AG04450 (cell line): ENCODE measurements around the gene TNFRSF17. TPM values are rescaled to one million over a fixed set of nuclear protein-coding genes. Genes with fewer than 3 reads are reported as not detected.

Experiments used
- CTCF ChIA-PET: fragments of 300-600, 350-600 bp; formaldehyde crosslinking; extraction: SDS; loops from one replicate; lab custom pipeline; 2022; ENCODE audit warnings: antibody characterized with exemption, inconsistent platforms; lab: Charles Lee
- POLR2A ChIA-PET: fragments of 350-600 bp; formaldehyde crosslinking; extraction: SDS; loops from one replicate; lab custom pipeline; 2021; ENCODE audit warnings: antibody characterized with exemption, inconsistent platforms; lab: Yijun Ruan, JAX
- DNase-seq: peaks from one replicate; pipeline ENCODE4 v3.0.0-alpha.2; 2011; ENCODE audit warnings: low read depth, low spot score
- H3K27ac ChIP-seq: one replicate; pipeline ENCODE4 v1.5.1; 2012; ENCODE audit warnings: low read depth, low read length, control low read depth
- H3K27me3 ChIP-seq: one replicate; pipeline ENCODE4 v1.6.0; 2012; ENCODE audit warnings: low read length; ENCODE audit not compliant: control insufficient read depth, insufficient read depth
- H3K4me3 ChIP-seq: 2 replicates; pipeline ENCODE4 v1.5.1; 2011; ENCODE audit warnings: mild to moderate bottlenecking, low read depth, low read length, control low read depth
- H3K9me3 ChIP-seq: 2 replicates; pipeline ENCODE4 v1.5.1; 2012; ENCODE audit warnings: low read length; ENCODE audit not compliant: control insufficient read depth, insufficient read depth
- CTCF ChIP-seq: IDR thresholded peaks from 2 replicates; pipeline ENCODE4 v1.5.1; 2011; ENCODE audit warnings: low read depth, low read length, control low read depth, inconsistent platforms
- polyA plus RNA-seq: library from polyadenylated mRNA; depleted of rRNA; stranded (reverse); fragments of >200 nt; gene quantifications from 2 replicates; pipeline ENCODE4 v1.2.3, GENCODE V29; 2011; rRNA removed
- small RNA-seq: library from RNA; depleted of rRNA; stranded (forward); fragments of <200 nt; gene quantifications from one replicate; pipeline ENCODE3, GENCODE V24; 2012; ENCODE audit warnings: low read depth; ENCODE audit not compliant: insufficient read length

The TNFRSF17 gene
- polyA plus RNA-seq, 1 experiment: not detected

GRCh38 chr16:12016291-12016947 lies 51.4 kb downstream of the TNFRSF17 start:
- no peak for TF ChIP-seq CTCF
- H3K27me3 ChIP-seq: no peaks in the 10 kb centered on the region
- H3K27ac ChIP-seq: peak overlapping the region; percentile 21
- CTCF ChIA-PET: no interaction called here
- POLR2A ChIA-PET: no interaction called here
- no peaks in the 10 kb centered on the region for H3K9me3 ChIP-seq
- no peak for DNase-seq
- no peak overlapping the region for H3K4me3 ChIP-seq

- Histone ChIP-seq H3K4me3 (no peak overlapping the region), H3K27me3 (no peaks in the 10 kb centered on the region), H3K27ac (peak overlapping the region; percentile 68), H3K9me3 (no peaks in the 10 kb centered on the region)
- ChIA-PET CTCF (no interaction called here), POLR2A (no interaction called here)
- no peak for TF ChIP-seq CTCF
- peak; percentile 26 for DNase-seq
These were observed 52.5 kb downstream of the TNFRSF17 start for GRCh38 chr16:12017558-12017957.

Small RNAs within 50 kb of the gene (small RNA-seq; reads per million reads assigned to genes)
- gene AC007216.5 (not detected), gene UBL5P4 (not detected)

Other genes starting within 250 kb of the TNFRSF17 start
- 35.8 and 37.7 TPM in 2 replicates for gene TXNDC11, start 222.4 kb upstream of the TNFRSF17 start, polyA plus RNA-seq
- 66.9 and 72.6 TPM in 2 replicates for gene ZC3H7A, start 168.0 kb upstream of the TNFRSF17 start, polyA plus RNA-seq
- 106 and 169 TPM in 2 replicates for gene RSL1D1, start 113.7 kb upstream of the TNFRSF17 start, polyA plus RNA-seq
- gene GSPT1, start 49.3 kb upstream of the TNFRSF17 start, polyA plus RNA-seq: 106 and 139 TPM in 2 replicates
- gene NPIPB2, start 23.2 kb upstream of the TNFRSF17 start, polyA plus RNA-seq: 5.2 and 5.8 TPM in 2 replicates
- 11.6 and 13.5 TPM in 2 replicates for gene SNX29, start 11.5 kb downstream of the TNFRSF17 start, polyA plus RNA-seq